GM04503 (cell line): ENCODE results near the gene AGAP3.
A peak's percentile ranks its signal among the peaks of the same experiment; 100 is the strongest.

ENCODE experiments used
- DNase-seq: peaks from one replicate; pipeline ENCODE4 v3.0.0-alpha.2; 2012; ENCODE audit warnings: low read depth

The AGAP3 gene

GRCh38 chr7:151074817-151075661, 11.2 kb upstream of the AGAP3 start:
- DNase-seq = no peak

DNA sequence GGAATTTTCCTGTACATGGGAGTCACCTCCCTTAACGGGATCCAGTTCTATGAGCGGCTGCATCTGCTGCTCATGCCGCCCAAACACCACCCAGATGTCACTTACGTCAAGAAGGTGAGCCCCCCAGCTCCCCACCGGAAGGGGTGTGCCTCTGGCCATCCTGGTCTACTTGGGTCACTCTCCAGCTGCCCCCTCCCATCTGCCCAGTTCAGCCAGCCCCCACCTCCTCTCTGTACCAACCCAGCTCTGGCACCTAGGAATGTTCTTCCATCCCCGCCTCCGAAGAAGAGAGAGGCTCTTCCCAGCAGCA, 10.7 kb upstream of the AGAP3 start:
- no peak for DNase-seq

- DNase-seq = no peak
Measured at GRCh38 chr7:151075978-151076426, 10.3 kb upstream of the AGAP3 start.

DNA sequence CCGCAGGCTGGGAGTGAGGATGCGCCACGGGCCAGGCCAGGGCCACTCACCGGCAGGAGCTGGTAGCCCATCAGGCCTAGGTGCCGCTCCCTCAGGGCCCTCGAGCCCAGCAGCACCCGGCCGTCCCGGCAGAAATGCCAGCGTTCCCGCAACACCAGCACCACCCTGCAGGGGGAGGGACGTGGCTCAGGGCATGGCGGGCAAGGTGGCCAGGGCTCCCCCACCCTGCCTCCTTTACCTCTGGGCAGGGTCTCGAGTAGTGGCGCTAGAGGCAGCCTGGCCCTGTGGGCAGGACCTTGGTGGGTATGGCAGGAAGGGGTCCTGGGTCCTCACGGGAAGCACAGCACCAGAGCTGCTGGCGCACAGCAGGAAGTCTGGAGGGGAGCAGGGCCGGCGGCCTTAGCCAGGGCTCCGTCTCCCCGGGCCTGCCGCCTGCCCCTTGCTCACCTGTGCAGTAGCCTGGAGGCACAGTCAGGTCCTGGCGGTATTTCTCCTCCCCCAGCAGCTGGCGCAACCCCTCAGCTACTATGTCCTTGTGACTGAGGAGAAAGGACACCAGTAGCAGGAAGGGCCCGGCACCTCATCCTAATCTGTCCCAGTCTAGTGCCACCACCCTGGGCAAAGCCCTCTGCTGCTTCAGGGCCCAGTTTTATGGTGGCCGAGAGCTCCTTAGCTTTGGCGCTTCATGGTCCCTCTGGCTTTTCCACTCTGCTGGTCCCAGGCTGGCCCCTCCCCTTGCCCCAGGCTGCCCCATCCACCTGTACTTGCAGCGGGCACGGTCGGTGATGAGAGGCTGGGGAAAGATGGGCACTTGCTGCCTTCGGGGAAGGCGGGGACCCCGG, 9.2 kb upstream of the AGAP3 start:
- DNase-seq = no peak

GRCh38 chr7:151077705-151078232, 8.5 kb upstream of the AGAP3 start:
- DNase-seq = no peak

DNA sequence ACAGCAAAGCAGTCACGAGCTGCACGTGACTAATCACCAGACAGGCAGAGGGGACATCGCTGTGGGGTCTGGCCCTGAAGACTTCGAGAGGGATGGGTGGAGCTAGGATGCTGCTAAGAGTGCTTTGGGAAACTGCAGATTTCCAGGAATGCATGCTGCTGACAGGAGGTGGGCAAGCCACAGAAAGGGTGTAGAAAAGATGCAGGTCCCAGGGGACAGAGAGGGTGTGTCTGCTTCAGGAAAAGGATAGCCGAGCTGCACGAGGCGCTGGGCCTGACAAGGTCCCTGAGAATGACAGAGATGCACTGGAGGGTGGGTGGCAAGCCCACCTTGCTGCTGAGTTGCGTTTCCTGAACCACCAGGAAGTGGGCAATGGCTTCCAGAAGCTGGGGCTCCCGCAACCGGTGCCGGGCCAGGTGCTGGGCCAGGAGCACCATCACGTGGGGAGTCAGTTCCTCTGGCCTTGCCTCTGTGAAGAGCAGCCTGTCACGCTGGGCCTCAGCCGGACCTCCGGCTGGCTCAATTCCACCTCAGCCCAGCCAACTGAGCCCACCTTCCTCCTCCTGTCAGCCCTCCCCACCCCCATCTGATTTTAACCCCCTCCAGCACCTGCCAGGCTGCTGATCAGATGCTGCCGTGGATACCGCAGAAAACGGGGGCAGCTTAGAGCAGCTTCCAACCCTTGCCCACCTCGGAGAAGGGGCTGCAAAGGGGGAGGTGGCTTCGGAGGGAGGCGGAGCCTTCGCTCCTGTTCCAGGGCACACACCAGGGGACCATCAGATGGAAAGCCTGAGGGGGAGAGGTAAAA, 7.8 kb upstream of the AGAP3 start:
- no peak for DNase-seq

GRCh38 chr7:151079199-151079910, 6.9 kb upstream of the AGAP3 start:
- DNase-seq = no peak

DNA sequence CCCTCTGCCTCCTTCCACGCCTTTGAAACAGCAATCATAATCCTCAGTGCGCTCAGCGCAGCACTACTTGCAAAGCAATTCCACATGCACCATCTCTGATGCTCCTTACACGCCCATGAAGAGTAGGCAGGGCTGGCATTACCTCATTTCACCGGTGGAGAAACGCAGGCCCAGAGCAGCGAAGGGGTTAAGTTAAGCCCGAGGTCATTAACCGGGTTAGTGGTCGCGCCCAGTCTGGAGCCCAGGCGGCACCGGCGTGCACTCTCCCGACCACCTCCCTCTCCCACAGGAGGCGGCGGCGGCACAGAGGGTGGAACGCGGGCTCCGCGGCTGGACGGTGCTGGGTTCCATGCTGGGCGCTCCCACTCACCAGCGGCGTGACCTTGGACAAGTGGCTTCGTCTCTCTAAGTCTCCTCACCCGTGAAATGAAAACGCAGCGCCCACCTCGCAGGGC, 6.2 kb upstream of the AGAP3 start:
- DNase-seq = no peak

DNA sequence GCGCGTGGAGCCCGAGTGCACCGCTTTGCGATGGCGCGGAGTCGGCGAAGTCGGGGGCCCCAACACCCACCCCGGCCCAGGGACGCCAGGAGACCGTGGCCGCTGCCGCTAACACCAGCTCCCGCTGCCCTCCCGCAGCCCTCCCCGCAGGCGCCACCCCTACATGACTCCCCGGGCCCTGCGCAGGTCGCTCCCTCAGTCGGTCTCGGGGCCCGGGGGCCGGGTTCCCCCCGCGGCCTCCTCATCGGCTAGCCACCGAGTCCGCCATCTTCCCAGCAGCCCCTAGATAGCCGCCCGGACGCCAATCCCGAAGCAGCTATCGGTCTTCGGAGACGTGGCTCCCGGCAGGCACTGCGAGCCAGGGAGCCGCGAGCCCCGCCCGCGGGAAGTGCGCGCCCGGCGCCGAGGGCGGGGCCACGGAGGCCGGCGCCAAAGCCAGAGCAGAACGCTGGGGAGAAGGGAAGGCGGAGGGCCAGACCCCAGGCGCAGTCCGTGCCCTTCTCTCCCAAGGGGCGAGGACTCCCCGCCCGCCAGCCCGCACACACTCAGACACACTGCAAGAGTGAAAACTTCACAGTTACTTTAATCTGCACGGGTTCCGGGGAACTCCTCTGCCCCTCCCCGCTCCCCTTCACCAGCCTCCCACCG, 5.6 kb upstream of the AGAP3 start, which contains the start of gene FASTK:
Gene FASTK (minus strand): TSS at position 288 of the 648 bp plus-strand sequence. CDS start 43 bp downstream, at position 245.
- DNase-seq = peak; percentile 56

DNA sequence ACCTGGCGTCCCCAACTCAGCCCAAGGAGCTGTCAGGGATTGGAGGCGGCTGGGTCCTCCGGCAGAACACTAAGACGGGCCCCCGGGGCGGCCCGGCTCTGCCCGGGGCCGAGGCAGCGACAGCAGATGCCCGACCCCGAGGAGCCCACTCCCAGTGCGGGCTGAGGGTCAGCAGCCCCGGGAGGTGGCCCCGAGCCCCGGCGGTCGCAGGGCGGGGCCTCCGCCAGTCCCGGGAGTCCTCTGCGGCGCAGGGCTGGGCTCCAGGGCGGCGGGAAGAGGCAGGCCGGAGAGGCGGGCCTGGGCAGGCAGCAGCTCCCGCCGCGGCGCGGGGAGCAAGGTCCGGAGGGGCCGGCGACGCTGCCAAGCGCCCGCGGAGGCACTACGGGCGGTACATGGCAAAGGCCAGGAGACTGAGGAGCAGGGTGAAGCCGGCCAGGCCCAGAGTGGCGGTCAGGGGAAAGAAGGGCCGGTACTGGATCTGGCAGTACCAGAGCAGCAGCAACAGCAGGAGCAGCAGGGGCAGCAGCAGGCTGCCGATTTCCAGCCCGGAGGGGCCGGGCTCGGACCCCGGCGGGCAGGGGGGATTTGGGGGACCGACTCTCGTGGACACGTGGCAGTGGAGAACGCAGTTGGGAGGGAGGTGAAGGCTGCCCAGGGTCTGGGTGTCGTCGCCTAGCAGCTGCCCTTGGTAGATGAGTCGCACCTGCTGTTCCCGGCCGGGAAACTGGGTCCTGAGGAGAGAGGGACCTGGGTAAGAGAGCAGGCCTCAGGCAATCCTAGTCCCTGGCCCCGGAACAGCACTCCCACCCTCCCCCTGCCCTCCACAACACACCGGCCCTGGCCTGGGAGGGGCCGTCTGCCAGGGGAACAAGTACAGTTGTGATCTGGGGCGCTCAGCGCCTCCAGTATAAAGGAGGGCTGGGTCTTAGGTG, 4.8 kb upstream of the AGAP3 start:
- no peak for DNase-seq

DNA sequence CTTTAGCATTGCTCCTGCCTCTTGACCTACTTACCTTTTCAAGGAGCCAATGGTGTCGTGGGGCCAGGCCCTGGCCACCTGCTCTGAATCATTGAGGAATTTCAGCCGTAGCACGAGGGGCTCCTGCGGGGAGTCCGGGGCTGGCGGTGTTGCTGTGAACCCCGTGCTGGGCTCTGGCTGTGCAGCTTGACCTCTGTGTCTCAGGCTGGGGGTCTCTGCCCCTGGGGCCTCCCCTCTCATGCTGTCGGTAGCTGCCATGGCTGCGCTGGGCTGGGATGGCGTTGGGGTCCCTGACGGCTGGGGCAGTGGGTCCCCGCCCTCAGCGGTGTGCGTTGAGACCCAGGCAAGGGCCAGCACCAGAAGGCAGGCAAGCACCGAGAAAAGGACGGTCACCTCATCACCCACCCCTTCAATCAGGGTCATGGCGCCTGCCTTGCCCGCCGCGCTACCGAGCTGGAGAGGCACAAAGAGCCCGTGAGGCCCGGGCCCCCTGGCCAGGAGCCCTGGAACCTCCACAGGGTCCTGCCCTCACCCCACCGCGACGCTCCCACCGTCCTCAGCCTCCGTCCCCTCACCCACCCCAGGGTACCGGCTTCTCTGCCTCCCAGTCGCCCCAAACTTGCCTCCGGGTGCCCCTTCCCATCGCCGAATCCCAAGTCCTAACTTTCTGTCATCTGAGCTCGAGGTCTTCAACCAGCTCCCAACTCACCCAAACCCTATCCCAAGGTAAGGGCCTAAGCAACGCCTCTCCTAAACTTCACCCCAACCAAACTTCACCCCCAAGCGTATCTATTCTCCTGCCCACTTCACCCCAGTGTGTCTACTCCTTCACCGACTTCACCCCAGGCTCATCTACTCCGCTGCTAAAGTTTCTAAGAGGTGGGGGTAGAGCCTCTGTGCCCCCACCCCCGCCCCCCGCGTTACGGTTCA, 3.9 kb upstream of the AGAP3 start:
- no peak for DNase-seq

DNA sequence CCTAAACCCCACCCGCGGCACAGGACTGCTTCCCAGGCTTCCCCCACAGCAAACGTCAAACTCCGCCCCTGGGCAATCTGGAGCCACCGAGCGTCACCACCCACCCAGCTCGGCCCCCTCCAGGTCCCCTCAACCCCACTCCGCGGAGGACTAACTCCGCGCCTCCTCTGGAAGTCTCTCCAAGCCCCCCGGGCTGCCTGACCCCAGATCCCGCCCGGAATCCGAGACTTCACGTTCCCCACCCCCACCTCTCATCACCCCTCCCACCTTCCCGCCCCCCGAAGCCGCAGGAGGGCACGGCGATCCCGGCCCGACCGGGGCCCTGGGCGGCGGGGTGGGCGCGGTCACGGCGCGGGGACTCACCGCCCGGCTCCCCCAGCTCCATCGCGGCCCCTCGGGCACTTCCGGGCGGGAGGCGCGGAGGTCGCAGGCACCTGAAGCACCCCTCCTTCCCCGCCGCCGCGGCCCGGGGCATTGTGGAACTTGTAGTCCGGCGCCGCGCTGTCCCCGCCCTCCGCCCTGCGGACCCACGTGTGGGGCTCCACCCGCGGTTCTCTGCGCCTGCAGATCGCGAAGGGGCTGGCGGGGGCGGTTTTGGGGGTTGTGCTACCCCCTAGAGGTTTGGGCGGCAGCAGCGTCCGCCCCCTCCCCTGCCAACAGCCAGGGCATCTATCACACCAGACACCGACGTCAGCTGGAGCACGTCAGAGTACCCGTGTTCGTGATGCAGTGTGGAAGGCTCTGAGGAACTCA, 3.0 kb upstream of the AGAP3 start, which contains the start of gene TMUB1:
Gene TMUB1 (minus strand): TSS at position 423 of the 753 bp plus-strand sequence. CDS start 930 bp downstream, outside the sequence.
- DNase-seq = no peak

GRCh38 chr7:151083824-151084160, 2.5 kb upstream of the AGAP3 start:
- DNase-seq = no peak

GRCh38 chr7:151085329-151085690, 965 bp upstream of the AGAP3 start:
- no peak for DNase-seq

GRCh38 chr7:151086802-151087244, 548 bp downstream of the AGAP3 start:
- DNase-seq = no peak

- no peak for DNase-seq
Measured at GRCh38 chr7:151087245-151088018, 1.2 kb downstream of the AGAP3 start.
